Mammary microvascular endothelial cell (primary cell): ENCODE data around the gene IFT122. TPM values are rescaled to one million over a fixed set of nuclear protein-coding genes. Genes with fewer than 3 reads are reported as not detected.

Experiments used
- total RNA-seq: library from RNA; depleted of rRNA; stranded (reverse); fragments of >200 nt; gene quantifications from 2 replicates; pipeline ENCODE4 v1.2.3, GENCODE V29; 2015

The IFT122 gene
- total RNA-seq = 12.9 and 17.1 TPM in 2 replicates

DNA sequence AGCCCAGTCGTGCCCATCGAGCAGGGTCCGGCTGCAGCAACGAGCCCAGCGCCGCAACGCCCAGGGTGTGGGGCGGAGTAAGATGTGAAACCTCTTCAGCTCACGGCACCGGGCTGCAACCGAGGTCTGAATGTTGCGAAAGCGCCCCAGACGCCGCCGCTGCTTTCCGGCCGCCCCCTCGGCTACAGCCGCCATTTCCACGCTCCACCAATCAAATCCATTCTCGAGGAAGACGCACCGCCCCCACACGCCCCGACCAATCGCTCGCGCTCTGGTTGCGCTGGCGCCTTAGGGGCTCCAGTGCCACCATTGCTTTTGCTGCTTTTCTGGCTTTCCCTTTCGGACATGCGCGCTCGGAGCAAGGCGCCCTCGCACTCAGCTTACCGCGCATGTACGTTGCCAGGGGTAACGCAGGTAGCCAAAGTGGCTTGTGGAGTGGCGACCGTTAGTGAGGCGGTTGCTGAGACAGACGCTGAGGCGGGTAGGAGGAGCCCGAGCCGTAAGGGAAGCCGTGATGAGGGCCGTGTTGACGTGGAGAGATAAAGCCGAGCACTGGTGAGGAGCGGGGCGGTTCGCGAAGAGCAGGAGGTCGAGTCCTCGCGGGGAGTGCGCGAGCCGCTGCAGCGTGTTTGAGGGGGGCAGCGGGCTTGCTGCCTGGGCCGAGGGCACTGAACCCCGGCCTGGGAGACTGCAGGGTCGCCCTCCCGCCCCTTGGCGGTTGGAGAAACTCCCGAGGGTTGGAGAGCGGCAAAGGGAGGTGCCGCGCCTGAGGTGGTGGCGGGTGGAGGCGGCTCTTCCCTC is at the start of gene IFT122, which contains the start of gene MBD4:
IFT122 (plus strand) TSS at position 408 of the 801 bp plus-strand sequence; CDS start at position 515, 107 bp downstream.
MBD4 (minus strand) TSS at position 132 of the 801 bp plus-strand sequence; CDS start at position 17, 115 bp downstream.

GRCh38 chr3:129428376-129429079 is 11.5 kb upstream of the IFT122 start, which contains the start of gene EFCAB12:
EFCAB12 (minus strand) TSS chr3:129428636; CDS start chr3:129428488, 148 bp downstream.

GRCh38 chr3:129528589-129529100 is 88.6 kb downstream of the IFT122 start, which contains the start of gene RHO:
RHO (plus strand) TSS chr3:129528639; CDS start chr3:129528734, 95 bp downstream.

GRCh38 chr3:129543156-129543790 is 103.2 kb downstream of the IFT122 start, which contains the start of gene H1-8:
H1-8 (plus strand) TSS chr3:129543175; CDS start chr3:129543219, 44 bp downstream.

Other genes starting within 250 kb of the IFT122 start
- gene COPG1, start 190.6 kb upstream of the IFT122 start, total RNA-seq = 161 and 191 TPM in 2 replicates
- gene HMCES, start 161.4 kb upstream of the IFT122 start, total RNA-seq = 26.8 and 32.8 TPM in 2 replicates
- gene EFCAB12, start 11.6 kb upstream of the IFT122 start, total RNA-seq = not detected in 2 replicates
- 16.5 and 16.8 TPM in 2 replicates for gene MBD4, start 276 bp upstream of the IFT122 start, total RNA-seq
- gene RHO, start 88.4 kb downstream of the IFT122 start, total RNA-seq = not detected in 2 replicates
- gene H1-8, start 103.0 kb downstream of the IFT122 start, total RNA-seq = not detected in 2 replicates
- 246 and 285 TPM in 2 replicates for gene PLXND1, start 166.5 kb downstream of the IFT122 start, total RNA-seq